Activated T-helper 1 cell treated with anti-CD3 and anti-CD28 coated beads, Interleukin-12 subunit alpha, Interleukin-12 subunit beta, Interleukin-2, Interleukin-4 antibody, amounts not matched to agents 30 ng/mL and 10 ng/mL and 1 ng/mL, durations not matched to agents 14 hours and 24 hours and 36 hours (primary cell): ENCODE data around the gene INAVA. TPM values are rescaled to one million over a fixed set of nuclear protein-coding genes. Genes with fewer than 3 reads are reported as not detected.
"Not testable (repeated sequence)": the region's sequence is repeated elsewhere in the genome, so short reads cannot be mapped to it uniquely, and the experiment has no call there.

Experiments
- DNase-seq: peaks from one replicate; pipeline ENCODE4 v3.0.0; 2021; ENCODE audit warnings: low spot score
- H3K27ac Mint-ChIP-seq: one replicate; pipeline ENCODE4 v1.8.0; 2021; ENCODE audit warnings: mild to moderate bottlenecking, mixed read lengths
- H3K27me3 Mint-ChIP-seq: one replicate; pipeline ENCODE4 v1.8.0; 2022; ENCODE audit warnings: mild to moderate bottlenecking, moderate library complexity, mixed read lengths; ENCODE audit not compliant: insufficient read depth
- H3K36me3 Mint-ChIP-seq: one replicate; pipeline ENCODE4 v1.8.0; 2021; ENCODE audit warnings: low read depth, mixed read lengths
- H3K4me1 Mint-ChIP-seq: one replicate; pipeline ENCODE4 v1.8.0; 2021; ENCODE audit warnings: low read depth, mixed read lengths
- H3K4me3 Mint-ChIP-seq: one replicate; pipeline ENCODE4 v1.8.0; 2021; ENCODE audit warnings: mild to moderate bottlenecking, moderate library complexity, mixed read lengths
- H3K9me3 Mint-ChIP-seq: one replicate; pipeline ENCODE4 v1.8.0; 2021; ENCODE audit warnings: mixed read lengths
- intact Hi-C: fragments of 100-400 bp; cut with micrococcal nuclease; formaldehyde crosslinking; loops from one replicate; pipeline ENCODE4 v1.15.1; 2024
- total RNA-seq: library from RNA; stranded (reverse); gene quantifications from 2 replicates; pipeline ENCODE4 v1.2.3, GENCODE V29; 2022

INAVA gene
- total RNA-seq, 1 donor from 2014 or later: 0.16 TPM

GRCh38 chr1:200947059-200947566, 52.4 kb downstream of the INAVA start:
- intact Hi-C loops: no loop called here
- Mint-ChIP-seq H3K27me3 (peaks cover 15% of the 10 kb centered on the region), H3K27ac (no peak overlapping the region), H3K4me3 (no peak overlapping the region), H3K9me3 (peaks cover 6% of the 10 kb centered on the region), H3K36me3 (no peaks in the 10 kb centered on the region), H3K4me1 (no peaks in the 10 kb centered on the region)
- DNase-seq: no peak

- DNase-seq: no peak
- intact Hi-C loops: no loop called here
- peaks cover 6% of the 10 kb centered on the region for H3K9me3 Mint-ChIP-seq
- no peak overlapping the region for H3K27ac Mint-ChIP-seq
- peaks cover 11% of the 10 kb centered on the region for H3K27me3 Mint-ChIP-seq
- no peaks in the 10 kb centered on the region for H3K4me1 Mint-ChIP-seq
- H3K36me3 Mint-ChIP-seq: no peaks in the 10 kb centered on the region
- no peak overlapping the region for H3K4me3 Mint-ChIP-seq
These were observed 54.9 kb downstream of the INAVA start for GRCh38 chr1:200949626-200950025.

GRCh38 chr1:200951016-200951415, 56.3 kb downstream of the INAVA start:
- H3K4me1 Mint-ChIP-seq: no peaks in the 10 kb centered on the region
- intact Hi-C loops: no loop called here
- H3K9me3 Mint-ChIP-seq: peaks cover 6% of the 10 kb centered on the region

GRCh38 chr1:200954434-200954833, 59.7 kb downstream of the INAVA start:
- Mint-ChIP-seq H3K36me3 (no peaks in the 10 kb centered on the region), H3K27ac (no peak overlapping the region), H3K4me1 (no peaks in the 10 kb centered on the region), H3K9me3 (no peaks in the 10 kb centered on the region), H3K27me3 (peaks cover 15% of the 10 kb centered on the region), H3K4me3 (no peak overlapping the region)
- intact Hi-C loops: no loop called here
- no peak for DNase-seq

More at GRCh38 chr1:200951016-200951415, 56.3 kb downstream of the INAVA start:
- peaks cover 14% of the 10 kb centered on the region for H3K27me3 Mint-ChIP-seq
- no peak for DNase-seq
- no peak overlapping the region for H3K4me3 Mint-ChIP-seq
- H3K27ac Mint-ChIP-seq: no peak overlapping the region
- no peaks in the 10 kb centered on the region for H3K36me3 Mint-ChIP-seq

- Mint-ChIP-seq H3K4me1 (no peaks in the 10 kb centered on the region), H3K4me3 (no peak overlapping the region), H3K9me3 (no peaks in the 10 kb centered on the region), H3K27me3 (peaks cover 10% of the 10 kb centered on the region), H3K36me3 (no peaks in the 10 kb centered on the region), H3K27ac (no peak overlapping the region)
- intact Hi-C loops: no loop called here
- no peak for DNase-seq
These were observed 63.9 kb downstream of the INAVA start for GRCh38 chr1:200958597-200958996.

- Mint-ChIP-seq H3K36me3 (no peaks in the 10 kb centered on the region), H3K27me3 (peaks cover 6% of the 10 kb centered on the region), H3K9me3 (no peaks in the 10 kb centered on the region), H3K4me3 (no peak overlapping the region), H3K27ac (no peak overlapping the region), H3K4me1 (no peaks in the 10 kb centered on the region)
- DNase-seq: no peak
- intact Hi-C loops: no loop called here
These were observed 64.8 kb downstream of the INAVA start for GRCh38 chr1:200959411-200959921.

GRCh38 chr1:200960236-200960947, 65.7 kb downstream of the INAVA start:
- H3K9me3 Mint-ChIP-seq: no peaks in the 10 kb centered on the region
- intact Hi-C loops: no loop called here
- DNase-seq: no peak
- peaks cover 4% of the 10 kb centered on the region for H3K27me3 Mint-ChIP-seq
- H3K4me1 Mint-ChIP-seq: no peaks in the 10 kb centered on the region
- no peaks in the 10 kb centered on the region for H3K36me3 Mint-ChIP-seq
- no peak overlapping the region for H3K27ac Mint-ChIP-seq
- H3K4me3 Mint-ChIP-seq: no peak overlapping the region

GRCh38 chr1:200960948-200961340, 66.2 kb downstream of the INAVA start:
- Mint-ChIP-seq H3K36me3 (no peaks in the 10 kb centered on the region), H3K9me3 (no peaks in the 10 kb centered on the region), H3K27me3 (peaks cover 2% of the 10 kb centered on the region), H3K4me1 (no peaks in the 10 kb centered on the region), H3K27ac (no peak overlapping the region), H3K4me3 (no peak overlapping the region)
- intact Hi-C loops: no loop called here
- no peak for DNase-seq

- H3K27ac Mint-ChIP-seq, H3K4me3 Mint-ChIP-seq, intact Hi-C loops, H3K9me3 Mint-ChIP-seq, H3K27me3 Mint-ChIP-seq, H3K4me1 Mint-ChIP-seq, H3K36me3 Mint-ChIP-seq, DNase-seq: not testable (repeated sequence)
These were observed 67.5 kb downstream of the INAVA start for GRCh38 chr1:200962151-200962550.

GRCh38 chr1:200962631-200963030, 67.9 kb downstream of the INAVA start:
- no peaks in the 10 kb centered on the region for H3K4me1 Mint-ChIP-seq
- DNase-seq: no peak
- no peaks in the 10 kb centered on the region for H3K27me3 Mint-ChIP-seq
- H3K4me3 Mint-ChIP-seq: no peak overlapping the region
- H3K9me3 Mint-ChIP-seq: no peaks in the 10 kb centered on the region
- intact Hi-C loops: no loop called here
- H3K36me3 Mint-ChIP-seq: no peaks in the 10 kb centered on the region
- no peak overlapping the region for H3K27ac Mint-ChIP-seq

GRCh38 chr1:200963076-200963475, 68.4 kb downstream of the INAVA start:
- H3K27ac Mint-ChIP-seq: no peak overlapping the region
- H3K27me3 Mint-ChIP-seq: no peaks in the 10 kb centered on the region
- no peaks in the 10 kb centered on the region for H3K9me3 Mint-ChIP-seq
- no peak overlapping the region for H3K4me3 Mint-ChIP-seq
- intact Hi-C loops: no loop called here
- H3K4me1 Mint-ChIP-seq: no peaks in the 10 kb centered on the region
- H3K36me3 Mint-ChIP-seq: no peaks in the 10 kb centered on the region
- no peak for DNase-seq

GRCh38 chr1:200963888-200964287, 69.2 kb downstream of the INAVA start:
- H3K4me1 Mint-ChIP-seq, H3K36me3 Mint-ChIP-seq, H3K27ac Mint-ChIP-seq, DNase-seq, H3K4me3 Mint-ChIP-seq, H3K9me3 Mint-ChIP-seq, H3K27me3 Mint-ChIP-seq, intact Hi-C loops: not testable (repeated sequence)
